Midbrain (tissue), 1 donor: ENCODE data around the gene AMIGO1.

Experiments used
- DNase-seq: peaks from one replicate; lab custom pipeline; 2025; lab: John Stamatoyannopoulos, UW

The AMIGO1 gene

GRCh38 chr1:109454497-109455133, 54.9 kb downstream of the AMIGO1 start:
- DNase-seq: no peak
